ENCODE data around the gene COQ10A.

DNA sequence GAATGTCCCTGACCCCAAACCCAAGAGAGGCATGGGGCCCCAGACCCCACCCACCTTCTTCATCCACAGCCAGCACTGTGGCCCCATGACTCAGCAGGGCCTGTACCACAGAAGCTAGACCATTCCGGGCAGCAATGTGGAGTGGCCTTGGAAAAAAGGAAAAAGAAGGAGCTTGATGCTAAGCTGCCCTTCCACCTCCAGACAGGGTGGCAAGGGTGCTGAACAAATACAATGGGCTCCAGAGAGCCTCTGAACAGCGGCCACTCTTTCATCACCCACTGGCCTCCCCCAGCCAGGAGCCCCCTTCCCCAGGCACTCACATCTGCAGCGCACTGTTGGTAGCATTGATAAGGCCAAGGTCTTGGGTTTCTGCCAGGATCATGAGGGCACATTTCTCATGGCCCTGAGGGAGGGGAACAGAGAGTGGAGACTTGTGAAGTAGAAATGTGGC is 23.0 kb upstream of the COQ10A start:
- TF ChIP-seq MYC (IDR thresholded peaks at IDR 0.05; ENCODE audit: low read depth, low read length), result no peak
- no peak for TF ChIP-seq POLR2A (IDR thresholded peaks at IDR 0.05; ENCODE audit: extremely low read depth, insufficient read length)
- TF ChIP-seq, protein P1, sequence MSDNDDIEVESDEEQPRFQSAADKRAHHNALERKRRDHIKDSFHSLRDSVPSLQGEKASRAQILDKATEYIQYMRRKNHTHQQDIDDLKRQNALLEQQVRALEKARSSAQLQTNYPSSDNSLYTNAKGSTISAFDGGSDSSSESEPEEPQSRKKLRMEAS (IDR thresholded peaks at IDR 0.05; ENCODE audit: low read depth, low read length), result no peak

Measured in NB4 (cell line).